Astrocyte of the spinal cord (primary cell): ENCODE data around the gene BRD4.
A peak's percentile ranks its signal among the peaks of the same experiment; 100 is the strongest.

Experiments
- DNase-seq: peaks from one replicate; pipeline ENCODE4 v3.0.0; 2011; ENCODE audit warnings: low read depth, low spot score
- H3K4me3 ChIP-seq: 2 replicates; pipeline ENCODE4 v1.5.1; 2011; ENCODE audit warnings: low read depth, mild to moderate bottlenecking, low read length, moderate library complexity
- in situ Hi-C: cut with HindIII; loops from 2 replicates; pipeline ENCODE4 v1.10.0; 2017; ENCODE audit warnings: low sequenced_read_pairs
- TF ChIP-seq, protein P1 (sequence below): IDR thresholded peaks from 2 replicates; pipeline ENCODE4 v1.5.1; 2012; ENCODE audit warnings: low read depth, mild to moderate bottlenecking, low read length, inconsistent platforms

BRD4 gene

DNA sequence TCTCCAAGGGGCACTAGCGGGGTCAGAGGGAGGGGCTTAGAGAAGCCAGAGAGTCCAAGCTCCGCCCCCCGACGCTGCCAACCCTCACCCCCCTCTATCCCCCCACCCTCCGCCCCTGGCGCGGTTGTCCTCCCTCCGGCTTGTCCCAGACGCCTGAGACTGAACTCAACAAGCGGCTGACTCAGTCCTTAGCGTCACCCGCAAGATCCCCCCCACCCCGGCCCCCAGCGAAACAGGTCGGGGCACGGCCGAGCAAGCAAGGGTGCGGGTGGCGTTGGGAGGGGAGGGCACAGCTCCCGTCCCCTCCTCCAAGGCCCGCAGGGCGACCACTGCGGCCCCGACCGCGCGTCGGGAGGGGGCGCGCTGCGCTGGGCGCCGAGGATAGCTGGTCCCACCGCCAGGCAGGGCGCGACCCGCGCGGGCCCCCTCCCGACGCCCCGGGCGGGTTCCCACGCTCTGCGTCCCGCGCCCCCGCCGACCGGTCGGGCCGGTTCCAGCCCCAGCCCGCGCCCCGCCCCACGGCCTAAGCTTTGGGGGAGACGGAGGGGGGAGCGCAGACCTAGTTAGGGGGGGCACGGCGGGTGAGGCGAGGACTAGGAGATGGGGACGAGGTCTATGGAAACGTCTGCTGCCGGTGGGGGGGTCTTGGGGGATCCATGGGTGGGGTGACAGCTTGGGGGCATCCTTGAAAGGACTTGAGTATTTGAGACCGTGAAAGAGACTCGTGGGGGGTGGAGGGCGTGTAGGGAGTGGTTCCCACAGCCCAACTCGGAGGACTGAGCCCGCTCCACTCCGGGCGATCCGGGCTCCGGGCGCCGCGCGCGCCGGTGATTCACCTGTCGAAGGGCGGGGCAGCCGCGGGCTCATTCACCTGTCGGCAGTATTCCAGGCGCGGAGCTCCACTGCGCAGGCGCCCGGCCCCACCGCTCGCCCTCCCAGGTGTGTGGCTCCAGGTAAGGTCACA lies 136.7 kb downstream of the BRD4 start:
- H3K4me3 ChIP-seq = peak overlapping the region; percentile 21
- in situ Hi-C loops = no loop called here
- DNase-seq = peak; percentile 35
- TF ChIP-seq, protein P1, sequence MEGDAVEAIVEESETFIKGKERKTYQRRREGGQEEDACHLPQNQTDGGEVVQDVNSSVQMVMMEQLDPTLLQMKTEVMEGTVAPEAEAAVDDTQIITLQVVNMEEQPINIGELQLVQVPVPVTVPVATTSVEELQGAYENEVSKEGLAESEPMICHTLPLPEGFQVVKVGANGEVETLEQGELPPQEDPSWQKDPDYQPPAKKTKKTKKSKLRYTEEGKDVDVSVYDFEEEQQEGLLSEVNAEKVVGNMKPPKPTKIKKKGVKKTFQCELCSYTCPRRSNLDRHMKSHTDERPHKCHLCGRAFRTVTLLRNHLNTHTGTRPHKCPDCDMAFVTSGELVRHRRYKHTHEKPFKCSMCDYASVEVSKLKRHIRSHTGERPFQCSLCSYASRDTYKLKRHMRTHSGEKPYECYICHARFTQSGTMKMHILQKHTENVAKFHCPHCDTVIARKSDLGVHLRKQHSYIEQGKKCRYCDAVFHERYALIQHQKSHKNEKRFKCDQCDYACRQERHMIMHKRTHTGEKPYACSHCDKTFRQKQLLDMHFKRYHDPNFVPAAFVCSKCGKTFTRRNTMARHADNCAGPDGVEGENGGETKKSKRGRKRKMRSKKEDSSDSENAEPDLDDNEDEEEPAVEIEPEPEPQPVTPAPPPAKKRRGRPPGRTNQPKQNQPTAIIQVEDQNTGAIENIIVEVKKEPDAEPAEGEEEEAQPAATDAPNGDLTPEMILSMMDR = peak; percentile 19

GRCh38 chr19:15194938-15195337 lies 137.4 kb downstream of the BRD4 start:
- in situ Hi-C loops = no loop called here
- DNase-seq = peak; percentile 27
- TF ChIP-seq, protein P1 = no peak
- H3K4me3 ChIP-seq = no peak overlapping the region

GRCh38 chr19:15191982-15192381 lies 140.4 kb downstream of the BRD4 start:
- DNase-seq = no peak
- H3K4me3 ChIP-seq = no peak overlapping the region
- TF ChIP-seq, protein P1 = no peak
- in situ Hi-C loops = no loop called here

DNA sequence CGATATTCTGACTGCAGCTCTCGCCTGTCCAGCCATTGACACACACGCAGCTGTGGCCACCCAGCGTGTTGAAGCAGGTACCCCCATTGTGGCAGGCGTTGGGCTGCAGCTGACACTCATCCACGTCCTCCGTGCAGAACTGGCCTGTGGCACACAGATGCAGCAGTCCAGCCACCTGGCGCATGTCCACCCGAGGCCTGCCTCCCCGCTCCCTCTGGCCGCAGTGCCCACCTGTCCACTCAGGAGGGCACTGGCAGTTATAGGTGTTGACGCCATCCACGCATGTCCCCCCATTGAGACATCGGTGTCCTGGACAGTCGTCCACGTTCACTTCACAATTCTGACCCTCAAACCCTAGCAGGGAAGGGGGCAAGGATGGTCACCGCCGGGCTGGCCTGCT lies 140.8 kb downstream of the BRD4 start:
- TF ChIP-seq, protein P1 = no peak
- in situ Hi-C loops = no loop called here

GRCh38 chr19:15188851-15189250 lies 143.5 kb downstream of the BRD4 start:
- TF ChIP-seq, protein P1 = no peak
- DNase-seq = no peak
- in situ Hi-C loops = no loop called here
- no peak overlapping the region for H3K4me3 ChIP-seq

More for the DNA sequence above, 140.8 kb downstream of the BRD4 start:
- no peak for DNase-seq
- no peak overlapping the region for H3K4me3 ChIP-seq

DNA sequence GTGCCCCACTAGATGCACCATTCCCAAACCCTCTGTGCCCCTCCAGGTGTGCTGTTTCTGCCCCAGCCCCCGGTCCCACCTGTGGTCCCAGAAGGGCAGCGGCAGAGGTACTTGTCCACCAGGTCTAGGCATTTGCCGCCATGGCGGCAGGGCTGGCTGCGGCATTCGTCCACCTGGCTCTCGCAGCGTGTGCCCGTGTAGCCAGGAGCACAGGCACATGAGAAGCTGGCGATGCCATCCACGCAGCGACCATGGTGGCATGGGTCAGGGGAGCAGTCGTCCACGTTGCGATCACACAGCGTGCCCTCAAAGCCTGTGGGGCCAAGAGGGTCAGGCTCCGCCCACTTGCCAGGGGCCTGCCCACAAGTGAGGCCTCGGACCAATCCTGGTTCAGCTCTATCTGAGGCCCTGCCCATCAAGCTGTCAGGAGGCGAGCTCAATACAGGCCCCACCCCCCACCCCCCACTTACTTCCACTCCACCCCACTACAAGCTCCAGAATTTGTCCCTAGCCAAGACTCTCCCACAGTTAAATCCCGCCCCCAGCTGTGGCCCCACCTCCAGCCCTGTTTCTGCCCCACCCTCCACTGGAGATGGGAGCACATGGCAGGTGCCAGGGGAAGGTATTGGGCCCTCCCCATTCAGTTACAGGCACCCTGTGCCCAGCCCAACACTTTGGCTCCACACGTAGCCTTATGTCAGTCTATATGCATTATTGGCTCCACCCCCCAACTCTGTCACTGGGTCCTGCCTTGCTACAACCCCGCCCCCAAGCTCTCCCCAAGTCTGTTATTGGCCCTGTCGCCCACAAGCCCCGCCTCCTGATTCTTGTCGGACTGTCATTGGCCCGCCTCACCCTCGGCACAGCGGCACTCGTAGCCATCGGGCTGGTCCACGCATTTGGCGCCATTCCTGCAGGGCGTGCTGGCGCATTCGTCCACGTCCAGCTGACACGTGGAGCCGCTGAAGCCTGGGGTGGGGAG lies 145.0 kb downstream of the BRD4 start:
- DNase-seq = no peak
- in situ Hi-C loops = no loop called here
- TF ChIP-seq, protein P1 = no peak
- H3K4me3 ChIP-seq = no peak overlapping the region
